K562 (cell line): Measurements from ENCODE around the gene RNASEH2A. TPM values are rescaled to one million over a fixed set of nuclear protein-coding genes. Genes with fewer than 3 reads are reported as not detected.

Experiments used
- ELF1 ChIP-seq: fragments of 200-800 bp; sonication (Bioruptor generic); IDR thresholded peaks from 2 replicates; pipeline ENCODE4 v1.6.1; 2016; ENCODE audit warnings: missing genetic modification characterization, missing compliant biosample characterization
- ELK1 ChIP-seq: sonication (generic); formaldehyde crosslinking; IDR thresholded peaks from 2 replicates; pipeline ENCODE4 v1.8.1; 2022; ENCODE audit warnings: missing genetic modification reagents
- HES1 ChIP-seq: fragments of 450-650 bp; IDR thresholded peaks from 2 replicates; pipeline ENCODE4 v1.6.1; 2016; ENCODE audit warnings: low read depth, mild to moderate bottlenecking, moderate library complexity
- JUND ChIP-seq, 2 experiments: IDR thresholded peaks; 2 replicates in 1 of 2; 3 replicates in 1 of 2; pipeline ENCODE4 v1.6.1; 2011; ENCODE audit warnings: borderline replicate concordance in 2 of 2, low read depth in 2 of 2, low read length in 2 of 2, improper control_type of control experiment in 1 of 2, missing biosample characterization in 1 of 2, missing genetic modification characterization in 1 of 2, missing genetic modification reagents in 1 of 2
- KLF13 ChIP-seq: fragments of 450-650 bp; IDR thresholded peaks from 2 replicates; pipeline ENCODE4 v1.6.1; 2016; ENCODE audit warnings: missing genetic modification characterization, low read depth, mild to moderate bottlenecking, missing compliant biosample characterization, moderate library complexity, borderline replicate concordance
- L3MBTL2 ChIP-seq: fragments of 450-650 bp; IDR thresholded peaks from 2 replicates; pipeline ENCODE4 v1.6.1; 2016; ENCODE audit warnings: mild to moderate bottlenecking, moderate library complexity
- NCOA2 ChIP-seq, 2 experiments: fragments of 450-650 bp; IDR thresholded peaks; 2 replicates each; pipeline ENCODE4 v1.6.1; 2018; ENCODE audit warnings: mild to moderate bottlenecking in 2 of 2, moderate library complexity in 1 of 2; ENCODE audit not compliant: partially characterized antibody in 2 of 2
- RNF2 ChIP-seq: sonication (generic); IDR thresholded peaks from 2 replicates; pipeline ENCODE4 v1.6.1; 2016
- SOX6 ChIP-seq: fragments of 450-650 bp; IDR thresholded peaks from 2 replicates; pipeline ENCODE4 v1.6.1; 2014; ENCODE audit warnings: mild to moderate bottlenecking
- TARDBP ChIP-seq: fragments of 450-650 bp; IDR thresholded peaks from 2 replicates; pipeline ENCODE4 v1.6.1; 2016
- TCFL5 ChIP-seq: fragments of 250-450 bp; sonication (Bioruptor Pico); conservative IDR thresholded peaks from 2 replicates; pipeline ENCODE4 v1.6.1; 2021; ENCODE audit warnings: mild to moderate bottlenecking, moderate library complexity, matching md5 sums
- TFAM ChIP-seq: fragments of 250-450 bp; sonication (Bioruptor Pico); conservative IDR thresholded peaks from 2 replicates; pipeline ENCODE4 v1.5.0; 2021; ENCODE audit warnings: mild to moderate bottlenecking, moderate library complexity
- ZFPM2 ChIP-seq: fragments of 250-450 bp; sonication (Bioruptor Pico); IDR thresholded peaks from 2 replicates; pipeline ENCODE4 v1.5.1; 2022; ENCODE audit warnings: mild to moderate bottlenecking
- ZNF354B ChIP-seq: fragments of 250-450 bp; sonication (Bioruptor Pico); IDR thresholded peaks from 2 replicates; pipeline ENCODE4 v1.4.0; 2020
- ZNF584 ChIP-seq: fragments of 200-800 bp; sonication (Bioruptor generic); IDR thresholded peaks from 2 replicates; pipeline ENCODE4 v1.6.1; 2016; ENCODE audit warnings: low read depth, mild to moderate bottlenecking, missing genetic modification characterization, missing compliant biosample characterization
- ZNF699 ChIP-seq: fragments of 250-450 bp; sonication (Bioruptor Pico); IDR thresholded peaks from 2 replicates; pipeline ENCODE4 v1.8.0; 2021; ENCODE audit warnings: mild to moderate bottlenecking, moderate library complexity; ENCODE audit not compliant: insufficient replicate concordance
- polyA plus RNA-seq, 8 experiments: library from polyadenylated mRNA; depleted of rRNA in 4 of 8; stranded (reverse) in 5 of 8; unstranded in 3 of 8; fragments of >200 nt; fragmentation: Nextera tagmentation in 2 of 8; fragmentation: Illumina TruSeq in 1 of 8; extraction: Ambion mirVana in 2 of 8; extraction: Trizol in 1 of 8; gene quantifications; 2 replicates each; pipeline versions ENCODE4 v1.2.1 to v1.2.3, GENCODE V29; 2011 to 2014; ENCODE audit warnings: inconsistent platforms in 1 of 8, missing spikeins in 1 of 8
- total RNA-seq, 7 experiments: library from RNA; depleted of rRNA in 6 of 7; stranded (reverse); fragments of >200 nt in 6 of 7; fragmentation: Illumina TruSeq in 2 of 7; extraction: Trizol in 2 of 7; gene quantifications; 2 replicates each; pipeline versions ENCODE4 v1.2.1 to v1.2.3, GENCODE V29; 2011 to 2021; ENCODE audit warnings: low replicate concordance in 1 of 7
- TF ChIP-seq, protein P1 (sequence below): fragments of 250-450 bp; sonication (Bioruptor Pico); IDR thresholded peaks from 2 replicates; pipeline ENCODE4 v1.4.0; 2020
- TF ChIP-seq, protein P2 (sequence below): sonication (generic); formaldehyde crosslinking; IDR thresholded peaks from 2 replicates; pipeline ENCODE4 v1.8.0; 2022; ENCODE audit warnings: mild to moderate bottlenecking, missing genetic modification reagents

The RNASEH2A gene
- total and polyA plus RNA-seq, 9 of the 15 experiments (the other 6 are each of a cell fraction or from before 2014, with no cell fraction given): 22.3 to 78.0 (median 61.7) TPM

DNA sequence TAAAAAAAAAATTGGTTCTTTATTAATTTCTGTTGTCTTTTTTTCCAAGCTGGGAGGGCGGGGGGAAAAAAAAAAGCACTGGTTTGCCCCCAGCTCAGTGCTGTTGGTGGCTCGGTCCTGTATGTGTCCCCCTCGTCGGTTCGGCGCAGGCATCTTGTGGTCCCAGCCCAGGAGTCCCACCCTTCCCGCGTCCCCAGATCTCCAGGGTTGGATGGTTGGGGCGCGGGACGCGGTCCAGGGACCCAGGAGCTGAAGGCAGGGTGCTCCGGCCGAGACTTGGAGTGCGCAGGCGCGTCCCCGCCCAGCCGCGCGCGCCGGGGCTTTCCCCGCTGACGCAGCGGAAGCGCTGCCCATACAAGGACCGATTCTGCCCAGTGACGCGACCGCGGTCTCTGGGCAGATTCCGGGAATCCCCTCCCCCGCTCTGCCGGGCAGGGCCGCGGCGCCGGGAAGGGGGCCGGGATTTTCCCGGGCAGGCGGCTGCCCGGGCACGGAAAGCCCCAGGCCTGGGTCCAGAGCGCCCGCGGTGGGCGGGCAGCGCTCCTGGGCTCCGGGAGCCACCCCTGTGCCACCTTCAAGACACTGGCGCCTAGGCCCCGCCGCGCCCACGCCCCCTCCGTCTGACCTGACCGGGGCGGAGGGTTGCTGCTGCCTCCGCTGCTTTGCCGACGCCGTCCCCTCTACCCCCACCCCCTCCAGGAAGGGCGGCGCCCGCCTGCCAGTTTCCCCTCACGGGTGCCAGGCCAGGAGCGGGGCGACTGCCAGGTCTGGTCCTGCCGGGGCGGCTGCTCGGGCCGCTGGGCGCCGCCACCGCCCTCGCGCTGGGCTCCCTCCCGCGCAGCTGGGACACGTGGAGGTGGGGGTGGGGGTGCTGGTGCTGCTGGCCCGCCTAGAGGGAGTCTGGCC, 12.8 kb upstream of the RNASEH2A start (continued):
- TF ChIP-seq, protein P1, sequence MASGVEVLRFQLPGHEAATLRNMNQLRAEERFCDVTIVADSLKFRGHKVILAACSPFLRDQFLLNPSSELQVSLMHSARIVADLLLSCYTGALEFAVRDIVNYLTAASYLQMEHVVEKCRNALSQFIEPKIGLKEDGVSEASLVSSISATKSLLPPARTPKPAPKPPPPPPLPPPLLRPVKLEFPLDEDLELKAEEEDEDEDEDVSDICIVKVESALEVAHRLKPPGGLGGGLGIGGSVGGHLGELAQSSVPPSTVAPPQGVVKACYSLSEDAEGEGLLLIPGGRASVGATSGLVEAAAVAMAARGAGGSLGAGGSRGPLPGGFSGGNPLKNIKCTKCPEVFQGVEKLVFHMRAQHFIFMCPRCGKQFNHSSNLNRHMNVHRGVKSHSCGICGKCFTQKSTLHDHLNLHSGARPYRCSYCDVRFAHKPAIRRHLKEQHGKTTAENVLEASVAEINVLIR (CRISPR knock-in tag): peak; percentile 80
- 0 out of 2 replicates have a peak, but pooled peaks have one; percentile 38 for TF ChIP-seq TARDBP
- TF ChIP-seq ZNF584: no peak
- no peak for TF ChIP-seq TFAM (CRISPR knock-in tag)
- TF ChIP-seq SOX6: 0 out of 2 replicates have a peak, but pooled peaks have one; percentile 8
- TF ChIP-seq HES1: no peak
- TF ChIP-seq ZFPM2 (CRISPR knock-in tag): no peak
- peak; percentile 64; the same call in 1 of the 2 replicates for TF ChIP-seq JUND (IDR thresholded peaks at IDR 0.05; ENCODE audit: borderline replicate concordance, low read depth, low read length)
- peak; percentile 35; the same call in 1 of the 3 replicates for TF ChIP-seq JUND (tag; IDR thresholded peaks at IDR 0.05; ENCODE audit: borderline replicate concordance, low read depth, low read length)
- no peak for TF ChIP-seq NCOA2 (IDR thresholded peaks at IDR 0.05; ENCODE audit: partially characterized antibody in 2 of 2)
- TF ChIP-seq, protein P2, sequence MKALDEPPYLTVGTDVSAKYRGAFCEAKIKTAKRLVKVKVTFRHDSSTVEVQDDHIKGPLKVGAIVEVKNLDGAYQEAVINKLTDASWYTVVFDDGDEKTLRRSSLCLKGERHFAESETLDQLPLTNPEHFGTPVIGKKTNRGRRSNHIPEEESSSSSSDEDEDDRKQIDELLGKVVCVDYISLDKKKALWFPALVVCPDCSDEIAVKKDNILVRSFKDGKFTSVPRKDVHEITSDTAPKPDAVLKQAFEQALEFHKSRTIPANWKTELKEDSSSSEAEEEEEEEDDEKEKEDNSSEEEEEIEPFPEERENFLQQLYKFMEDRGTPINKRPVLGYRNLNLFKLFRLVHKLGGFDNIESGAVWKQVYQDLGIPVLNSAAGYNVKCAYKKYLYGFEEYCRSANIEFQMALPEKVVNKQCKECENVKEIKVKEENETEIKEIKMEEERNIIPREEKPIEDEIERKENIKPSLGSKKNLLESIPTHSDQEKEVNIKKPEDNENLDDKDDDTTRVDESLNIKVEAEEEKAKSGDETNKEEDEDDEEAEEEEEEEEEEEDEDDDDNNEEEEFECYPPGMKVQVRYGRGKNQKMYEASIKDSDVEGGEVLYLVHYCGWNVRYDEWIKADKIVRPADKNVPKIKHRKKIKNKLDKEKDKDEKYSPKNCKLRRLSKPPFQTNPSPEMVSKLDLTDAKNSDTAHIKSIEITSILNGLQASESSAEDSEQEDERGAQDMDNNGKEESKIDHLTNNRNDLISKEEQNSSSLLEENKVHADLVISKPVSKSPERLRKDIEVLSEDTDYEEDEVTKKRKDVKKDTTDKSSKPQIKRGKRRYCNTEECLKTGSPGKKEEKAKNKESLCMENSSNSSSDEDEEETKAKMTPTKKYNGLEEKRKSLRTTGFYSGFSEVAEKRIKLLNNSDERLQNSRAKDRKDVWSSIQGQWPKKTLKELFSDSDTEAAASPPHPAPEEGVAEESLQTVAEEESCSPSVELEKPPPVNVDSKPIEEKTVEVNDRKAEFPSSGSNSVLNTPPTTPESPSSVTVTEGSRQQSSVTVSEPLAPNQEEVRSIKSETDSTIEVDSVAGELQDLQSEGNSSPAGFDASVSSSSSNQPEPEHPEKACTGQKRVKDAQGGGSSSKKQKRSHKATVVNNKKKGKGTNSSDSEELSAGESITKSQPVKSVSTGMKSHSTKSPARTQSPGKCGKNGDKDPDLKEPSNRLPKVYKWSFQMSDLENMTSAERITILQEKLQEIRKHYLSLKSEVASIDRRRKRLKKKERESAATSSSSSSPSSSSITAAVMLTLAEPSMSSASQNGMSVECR (CRISPR knock-in tag): peak; percentile 87
- TF ChIP-seq ELF1 (tag): no peak
- no peak for TF ChIP-seq ZNF354B
- TF ChIP-seq TCFL5 (CRISPR knock-in tag): no peak
- peak; percentile 14; the same call in 1 of the 2 replicates for TF ChIP-seq RNF2
- TF ChIP-seq L3MBTL2: peak; percentile 93
- no peak for TF ChIP-seq ZNF699 (CRISPR knock-in tag)
- peak; percentile 100 for TF ChIP-seq ELK1 (CRISPR knock-in tag)
- TF ChIP-seq KLF13 (tag): no peak
